ENCODE data around the gene GKAP1. TPM values are rescaled to one million over a fixed set of nuclear protein-coding genes. Genes with fewer than 3 reads are reported as not detected.
"Not testable (repeated sequence)": the region's sequence is repeated elsewhere in the genome, so short reads cannot be mapped to it uniquely, and the experiment has no call there.

GKAP1 gene
- total RNA-seq, 2 donors from 2014 or later = 3.7 to 4.8 TPM

GRCh38 chr9:83733739-83734138, 83.8 kb downstream of the GKAP1 start:
- H3K27ac ChIP-seq = no peak overlapping the region
- no peak for TF ChIP-seq CTCF (IDR thresholded peaks at IDR 0.05)
- no peaks in the 10 kb centered on the region for H3K36me3 ChIP-seq
- H3K4me1 ChIP-seq = no peaks in the 10 kb centered on the region
- DNase-seq = no peak
- H3K27me3 ChIP-seq = no peaks in the 10 kb centered on the region
- intact Hi-C loops (cut with DNase I) = no loop called here
- no peaks in the 10 kb centered on the region for H3K9me3 ChIP-seq
- H3K4me3 ChIP-seq = no peak overlapping the region
- no peak overlapping the region for H3K9ac ChIP-seq (ENCODE audit: low read depth in 2 of 2, low read length in 2 of 2)

- H3K4me3 ChIP-seq; DNase-seq; H3K27me3 ChIP-seq; H3K4me1 ChIP-seq; H3K9ac ChIP-seq (ENCODE audit: low read depth in 2 of 2, low read length in 2 of 2); H3K27ac ChIP-seq; H3K9me3 ChIP-seq; H3K36me3 ChIP-seq; intact Hi-C loops (cut with DNase I): not testable (repeated sequence)
Observed at GRCh38 chr9:83728591-83729368, 88.8 kb downstream of the GKAP1 start.

GRCh38 chr9:83724436-83724835, 93.1 kb downstream of the GKAP1 start:
- Histone ChIP-seq H3K27ac (no peak overlapping the region), H3K4me1 (no peaks in the 10 kb centered on the region), H3K36me3 (no peaks in the 10 kb centered on the region), H3K9ac (ENCODE audit: low read depth in 2 of 2, low read length in 2 of 2) (no peak overlapping the region), H3K9me3 (no peaks in the 10 kb centered on the region), H3K4me3 (no peak overlapping the region), H3K27me3 (no peaks in the 10 kb centered on the region)
- intact Hi-C loops (cut with DNase I) = no loop called here
- no peak for TF ChIP-seq CTCF (IDR thresholded peaks at IDR 0.05)
- no peak for DNase-seq

GRCh38 chr9:83722726-83723495, 94.7 kb downstream of the GKAP1 start:
- Histone ChIP-seq H3K36me3 (no peaks in the 10 kb centered on the region), H3K4me1 (no peaks in the 10 kb centered on the region), H3K9me3 (no peaks in the 10 kb centered on the region), H3K27me3 (no peaks in the 10 kb centered on the region), H3K27ac (no peak overlapping the region), H3K9ac (ENCODE audit: low read depth in 2 of 2, low read length in 2 of 2) (no peak overlapping the region), H3K4me3 (no peak overlapping the region)
- DNase-seq = no peak
- intact Hi-C loops (cut with DNase I) = no loop called here
- no peak for TF ChIP-seq CTCF (IDR thresholded peaks at IDR 0.05)

- H3K9me3 ChIP-seq = no peaks in the 10 kb centered on the region
- H3K27me3 ChIP-seq = no peaks in the 10 kb centered on the region
- no peaks in the 10 kb centered on the region for H3K36me3 ChIP-seq
- intact Hi-C loops (cut with DNase I) = no loop called here
- DNase-seq = no peak
- H3K4me1 ChIP-seq = no peaks in the 10 kb centered on the region
- no peak for TF ChIP-seq CTCF (IDR thresholded peaks at IDR 0.05)
- no peak overlapping the region for H3K4me3 ChIP-seq
- H3K9ac ChIP-seq (ENCODE audit: low read depth in 2 of 2, low read length in 2 of 2) = no peak overlapping the region
- no peak overlapping the region for H3K27ac ChIP-seq
Observed at GRCh38 chr9:83721509-83721908, 96.1 kb downstream of the GKAP1 start.

GRCh38 chr9:83715794-83716193, 101.8 kb downstream of the GKAP1 start:
- Histone ChIP-seq H3K9ac (ENCODE audit: low read depth in 2 of 2, low read length in 2 of 2) (no peak overlapping the region), H3K36me3 (no peaks in the 10 kb centered on the region), H3K9me3 (no peaks in the 10 kb centered on the region), H3K27ac (no peak overlapping the region), H3K4me3 (no peak overlapping the region), H3K27me3 (no peaks in the 10 kb centered on the region), H3K4me1 (no peaks in the 10 kb centered on the region)
- DNase-seq = no peak
- no peak for TF ChIP-seq CTCF (IDR thresholded peaks at IDR 0.05)
- intact Hi-C loops (cut with DNase I) = no loop called here

Measured in colonic mucosa (tissue), 4 donors.